Mesothelial cell of epicardium (in vitro differentiated cells): ENCODE data around the gene ELAC2. TPM values are rescaled to one million over a fixed set of nuclear protein-coding genes. Genes with fewer than 3 reads are reported as not detected.

Source experiments
- DNase-seq, 2 experiments: peaks; one replicate each; pipeline ENCODE4 v3.0.0; 2021; ENCODE audit warnings: low spot score in 2 of 2; ENCODE audit not compliant: unreplicated experiment in 2 of 2
- H3K27ac Mint-ChIP-seq: 2 replicates; pipeline ENCODE4 v1.8.0; 2021; ENCODE audit warnings: mixed read lengths
- H3K27me3 Mint-ChIP-seq: 2 replicates; pipeline ENCODE4 v1.8.0; 2021; ENCODE audit warnings: low read depth, mixed read lengths
- H3K36me3 Mint-ChIP-seq: 2 replicates; pipeline ENCODE4 v1.8.0; 2021; ENCODE audit warnings: mixed read lengths
- H3K4me1 Mint-ChIP-seq: 2 replicates; pipeline ENCODE4 v1.8.0; 2021; ENCODE audit warnings: mixed read lengths
- H3K4me3 Mint-ChIP-seq: 2 replicates; pipeline ENCODE4 v1.8.0; 2021; ENCODE audit warnings: mild to moderate bottlenecking, moderate library complexity, mixed read lengths
- H3K9me3 Mint-ChIP-seq: 2 replicates; pipeline ENCODE4 v1.8.0; 2021; ENCODE audit warnings: mixed read lengths
- total RNA-seq: library from RNA; stranded (reverse); gene quantifications from 3 replicates; pipeline ENCODE4 v1.2.1, GENCODE V29; 2021
- TF ChIP-seq, protein P1 (sequence below): fragments of 200-600 bp; sonication (generic); IDR thresholded peaks from one replicate; pipeline ENCODE4 v1.5.0; 2021; ENCODE audit warnings: antibody characterized with exemption; ENCODE audit not compliant: unreplicated experiment

The ELAC2 gene
- total RNA-seq, 1 donor from 2014 or later = 69.3 TPM

DNA sequence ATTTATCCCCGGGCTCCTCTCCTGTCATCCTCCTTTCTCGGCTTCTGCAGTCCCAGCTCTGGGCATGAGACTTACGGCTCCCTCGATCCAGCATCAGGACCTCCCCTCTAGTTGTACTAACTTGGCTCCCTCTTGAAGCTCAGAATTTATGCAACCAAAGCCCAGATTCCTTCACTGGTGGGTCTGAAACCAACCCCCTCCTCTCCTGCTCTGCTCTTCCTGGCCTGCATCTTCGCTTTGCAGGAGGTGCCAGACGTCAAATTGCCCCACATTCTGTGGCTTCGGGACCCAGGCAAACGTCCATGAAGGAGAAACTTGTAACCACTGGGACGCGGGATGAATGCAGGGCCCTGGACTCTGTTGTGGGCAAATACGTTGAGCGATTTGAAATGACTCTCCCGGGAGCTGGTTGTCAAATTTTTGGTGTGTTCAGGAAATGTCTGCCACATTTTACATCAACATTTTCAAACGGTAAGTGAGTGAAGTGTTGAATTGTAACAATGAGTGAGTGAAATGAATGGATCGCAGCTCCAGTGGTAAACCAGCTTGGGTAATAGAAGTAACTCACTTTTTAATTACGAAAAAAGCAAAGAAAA lies 29.3 kb upstream of the ELAC2 start:
- TF ChIP-seq, protein P1, sequence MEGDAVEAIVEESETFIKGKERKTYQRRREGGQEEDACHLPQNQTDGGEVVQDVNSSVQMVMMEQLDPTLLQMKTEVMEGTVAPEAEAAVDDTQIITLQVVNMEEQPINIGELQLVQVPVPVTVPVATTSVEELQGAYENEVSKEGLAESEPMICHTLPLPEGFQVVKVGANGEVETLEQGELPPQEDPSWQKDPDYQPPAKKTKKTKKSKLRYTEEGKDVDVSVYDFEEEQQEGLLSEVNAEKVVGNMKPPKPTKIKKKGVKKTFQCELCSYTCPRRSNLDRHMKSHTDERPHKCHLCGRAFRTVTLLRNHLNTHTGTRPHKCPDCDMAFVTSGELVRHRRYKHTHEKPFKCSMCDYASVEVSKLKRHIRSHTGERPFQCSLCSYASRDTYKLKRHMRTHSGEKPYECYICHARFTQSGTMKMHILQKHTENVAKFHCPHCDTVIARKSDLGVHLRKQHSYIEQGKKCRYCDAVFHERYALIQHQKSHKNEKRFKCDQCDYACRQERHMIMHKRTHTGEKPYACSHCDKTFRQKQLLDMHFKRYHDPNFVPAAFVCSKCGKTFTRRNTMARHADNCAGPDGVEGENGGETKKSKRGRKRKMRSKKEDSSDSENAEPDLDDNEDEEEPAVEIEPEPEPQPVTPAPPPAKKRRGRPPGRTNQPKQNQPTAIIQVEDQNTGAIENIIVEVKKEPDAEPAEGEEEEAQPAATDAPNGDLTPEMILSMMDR = no peak
- Mint-ChIP-seq H3K36me3 (no peaks in the 10 kb centered on the region), H3K4me3 (no peak overlapping the region), H3K27me3 (peaks cover 10% of the 10 kb centered on the region), H3K9me3 (no peaks in the 10 kb centered on the region), H3K4me1 (peaks cover 6% of the 10 kb centered on the region), H3K27ac (no peak overlapping the region)
- DNase-seq = no peak

DNA sequence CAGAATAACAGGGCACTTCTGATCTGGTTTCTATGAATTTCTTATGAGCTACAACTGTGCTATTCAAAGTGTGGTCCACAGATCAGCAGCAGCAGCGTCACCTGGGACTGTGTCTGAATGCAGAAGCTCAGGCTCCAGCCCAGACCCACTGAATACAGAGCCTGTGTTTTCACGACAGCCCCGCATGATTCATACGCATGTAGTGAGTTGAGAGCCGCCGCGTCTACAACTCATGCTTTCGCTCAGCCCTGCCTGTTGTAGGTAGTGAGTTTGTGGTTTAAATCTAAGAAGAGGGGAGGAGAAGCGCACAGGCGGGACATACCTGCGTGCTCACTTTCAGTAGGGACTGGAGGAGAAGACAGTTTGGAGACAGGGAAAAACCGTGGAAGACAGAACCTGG lies 28.5 kb upstream of the ELAC2 start:
- H3K4me1 Mint-ChIP-seq = peaks cover 6% of the 10 kb centered on the region
- H3K27ac Mint-ChIP-seq = no peak overlapping the region
- H3K9me3 Mint-ChIP-seq = no peaks in the 10 kb centered on the region
- H3K27me3 Mint-ChIP-seq = peaks cover 6% of the 10 kb centered on the region
- no peaks in the 10 kb centered on the region for H3K36me3 Mint-ChIP-seq
- DNase-seq = no peak
- no peak overlapping the region for H3K4me3 Mint-ChIP-seq
- TF ChIP-seq, protein P1 = no peak

DNA sequence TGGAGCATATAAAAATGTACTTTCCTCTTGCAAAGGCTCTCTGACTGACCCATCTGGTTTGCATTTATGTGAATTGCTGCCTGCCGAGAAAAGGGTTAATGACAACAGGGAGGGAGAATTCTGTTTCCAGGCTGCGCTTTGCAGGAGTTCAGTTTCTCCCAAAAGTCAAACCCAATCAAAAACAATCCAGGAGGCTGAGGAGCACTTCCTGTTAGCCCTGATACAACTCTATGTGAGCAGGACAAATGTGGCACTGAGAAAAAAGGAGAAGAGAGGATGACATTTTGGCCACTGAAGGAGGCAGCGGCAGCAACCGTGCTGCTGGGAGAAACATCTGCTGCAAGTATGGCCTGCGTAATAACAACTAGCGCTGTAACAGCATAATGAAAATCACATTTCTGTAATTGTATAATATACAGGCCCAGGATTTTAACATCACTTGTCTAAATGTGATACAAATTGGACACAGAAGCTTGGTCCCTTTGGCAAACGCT lies 26.8 kb upstream of the ELAC2 start:
- TF ChIP-seq, protein P1 = no peak
- peak overlapping the region; percentile 59 for H3K27ac Mint-ChIP-seq
- peak overlapping the region; percentile 45 for H3K4me3 Mint-ChIP-seq
- DNase-seq = no peak
- H3K4me1 Mint-ChIP-seq = peaks cover 6% of the 10 kb centered on the region
- peaks cover 11% of the 10 kb centered on the region for H3K27me3 Mint-ChIP-seq
- no peaks in the 10 kb centered on the region for H3K36me3 Mint-ChIP-seq
- H3K9me3 Mint-ChIP-seq = no peaks in the 10 kb centered on the region

DNA sequence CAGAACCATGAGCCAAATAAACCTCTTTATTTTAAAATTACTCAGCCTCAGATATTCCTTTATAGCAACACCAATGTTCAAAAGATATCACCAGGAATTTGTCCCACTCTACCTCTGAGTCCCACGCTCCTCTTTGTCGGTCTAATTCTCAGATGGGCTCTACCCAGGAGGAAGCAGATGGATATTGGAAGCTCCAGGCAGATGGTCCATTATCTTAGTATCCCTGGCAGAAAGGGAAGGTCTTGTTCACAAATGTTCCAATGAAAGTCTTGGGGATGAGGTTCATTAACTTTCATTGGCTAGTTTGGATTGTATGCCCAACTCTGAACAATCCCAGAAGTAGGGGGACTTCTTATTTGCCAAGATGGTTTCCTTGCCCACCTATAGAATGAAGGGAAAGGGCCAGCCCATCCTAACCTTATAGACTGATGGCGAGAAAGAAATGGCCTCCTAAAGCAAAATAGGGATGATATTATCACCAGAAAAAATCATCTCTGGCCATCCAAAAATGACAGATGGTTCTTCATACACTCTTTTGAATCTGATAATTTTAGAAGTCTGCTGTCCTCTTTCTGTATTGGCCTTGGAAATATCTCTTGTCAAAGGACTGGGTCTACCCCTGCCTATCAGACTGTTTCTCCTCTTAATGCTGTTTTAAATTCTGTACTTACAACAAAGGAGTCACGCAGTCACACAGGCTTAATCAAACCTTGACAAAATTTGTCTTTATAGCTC lies 21.3 kb upstream of the ELAC2 start:
- Mint-ChIP-seq H3K27ac (no peak overlapping the region), H3K4me3 (no peak overlapping the region), H3K27me3 (peaks cover 8% of the 10 kb centered on the region), H3K9me3 (peaks cover 36% of the 10 kb centered on the region), H3K36me3 (peaks cover 10% of the 10 kb centered on the region), H3K4me1 (no peaks in the 10 kb centered on the region)
- DNase-seq = no peak
- TF ChIP-seq, protein P1 = no peak

DNA sequence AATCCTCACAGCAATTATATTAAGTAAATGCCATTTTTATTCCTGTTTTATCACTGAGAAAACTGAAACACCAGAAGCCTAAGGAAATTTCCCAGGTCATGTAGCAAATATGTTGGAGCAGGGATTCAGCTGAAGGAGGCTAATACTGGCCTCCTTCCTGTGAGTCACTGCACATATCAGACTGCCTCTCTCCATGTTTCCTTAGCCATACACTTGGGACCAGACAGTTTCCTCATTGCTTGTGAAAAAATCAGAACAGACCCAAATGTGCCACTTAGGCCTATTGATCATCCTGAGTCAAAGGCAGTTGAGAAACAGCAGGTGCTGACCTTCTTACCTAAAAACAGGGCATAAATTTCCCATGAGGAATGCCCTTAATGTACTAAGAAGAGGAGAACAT lies 18.9 kb upstream of the ELAC2 start:
- H3K4me3 Mint-ChIP-seq = no peak overlapping the region
- no peak for DNase-seq
- H3K27ac Mint-ChIP-seq = no peak overlapping the region
- TF ChIP-seq, protein P1 = no peak
- peaks cover 7% of the 10 kb centered on the region for H3K27me3 Mint-ChIP-seq
- H3K9me3 Mint-ChIP-seq = peaks cover 38% of the 10 kb centered on the region
- H3K36me3 Mint-ChIP-seq = peaks cover 10% of the 10 kb centered on the region
- peaks cover under 1% of the 10 kb centered on the region for H3K4me1 Mint-ChIP-seq
